Activated CD4-positive, alpha-beta T cell treated with anti-CD3 and anti-CD28 coated beads, Interleukin-2, amount 50 U/mL, for 4 hours (primary cell): ENCODE data around the gene BTNL2.

Experiments used
- DNase-seq, 2 experiments: peaks; one replicate each; pipeline ENCODE4 v3.0.0-alpha.2; 2020

The BTNL2 gene

GRCh38 chr6:32413427-32414047 is 6.6 kb upstream of the BTNL2 start:
- DNase-seq = peak; percentile 81 to 87

- DNase-seq = no peak
These were observed 4.8 kb upstream of the BTNL2 start for GRCh38 chr6:32411566-32412327.

GRCh38 chr6:32410906-32411305 is 3.9 kb upstream of the BTNL2 start:
- no peak for DNase-seq

- DNase-seq = no peak
These were observed 784 bp downstream of the BTNL2 start for GRCh38 chr6:32406197-32406596.

GRCh38 chr6:32405656-32406055 is 1.3 kb downstream of the BTNL2 start:
- no peak for DNase-seq

- no peak for DNase-seq
These were observed 4.2 kb downstream of the BTNL2 start for GRCh38 chr6:32402812-32403211.

GRCh38 chr6:32401284-32401963 is 5.6 kb downstream of the BTNL2 start:
- no peak for DNase-seq

GRCh38 chr6:32397252-32397920 is 9.6 kb downstream of the BTNL2 start:
- DNase-seq = no peak

- DNase-seq = no peak
These were observed 11.0 kb downstream of the BTNL2 start for GRCh38 chr6:32396028-32396427.

GRCh38 chr6:32393665-32394420 is 13.1 kb downstream of the BTNL2 start:
- DNase-seq = no peak

- no peak for DNase-seq
These were observed 15.5 kb downstream of the BTNL2 start for GRCh38 chr6:32391505-32391904.

- no peak for DNase-seq
These were observed 19.2 kb downstream of the BTNL2 start for GRCh38 chr6:32387589-32388340.

- DNase-seq = no peak
These were observed 20.9 kb downstream of the BTNL2 start for GRCh38 chr6:32386040-32386439.

- no peak for DNase-seq
These were observed 24.1 kb downstream of the BTNL2 start for GRCh38 chr6:32382757-32383420.

GRCh38 chr6:32379545-32379944 is 27.4 kb downstream of the BTNL2 start:
- DNase-seq = no peak

- no peak for DNase-seq
These were observed 31.0 kb downstream of the BTNL2 start for GRCh38 chr6:32375739-32376529.

GRCh38 chr6:32371803-32372202 is 35.2 kb downstream of the BTNL2 start, which contains the start of gene TSBP1:
TSBP1 (minus strand) TSS chr6:32371903; CDS start chr6:32371706, 197 bp downstream.
- no peak for DNase-seq

- no peak for DNase-seq
These were observed 35.8 kb downstream of the BTNL2 start for GRCh38 chr6:32371229-32371628.

- DNase-seq = no peak
These were observed 36.5 kb downstream of the BTNL2 start for GRCh38 chr6:32370505-32370904.

GRCh38 chr6:32369660-32370059 is 37.3 kb downstream of the BTNL2 start:
- DNase-seq = no peak
